OCI-LY3 (cell line): ENCODE data around the gene KDM4C.

Experiments
- CTCF ChIP-seq: fragments of 200-600, 300-600 bp; sonication (generic); IDR thresholded peaks from 2 replicates; pipeline ENCODE4 v1.5.1; 2014; ENCODE audit warnings: antibody characterized with exemption, low read length, low read depth
- EZH2phosphoT487 ChIP-seq: fragments of 200-600 bp; shearing (Covaris generic); IDR thresholded peaks from 2 replicates; pipeline ENCODE4 v1.6.1; 2018; ENCODE audit warnings: antibody characterized with exemption, mixed run types, low read depth

DNA sequence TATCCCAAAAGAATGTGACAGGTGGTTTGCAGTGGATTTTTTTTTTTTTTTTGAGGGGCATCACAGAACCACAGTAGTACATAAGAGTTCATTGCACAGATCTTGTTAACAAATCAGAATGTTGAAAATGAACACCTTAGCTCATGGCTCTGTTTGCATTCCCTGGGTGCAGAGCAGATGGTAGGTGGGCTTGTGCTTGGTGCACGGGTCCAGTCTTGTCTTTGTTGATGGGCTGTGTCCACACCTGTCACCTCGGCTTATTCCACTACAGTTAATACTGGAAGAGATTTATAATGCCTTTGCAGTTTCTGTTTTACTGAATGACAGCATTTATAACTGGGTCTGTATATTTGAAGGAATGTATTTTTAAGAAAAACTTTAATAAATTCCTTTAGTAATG lies 146.6 kb downstream of the KDM4C start:
- TF ChIP-seq EZH2phosphoT487 (no peak), CTCF (no peak)
